ENCODE results near the gene PSMA3.

The PSMA3 gene

DNA sequence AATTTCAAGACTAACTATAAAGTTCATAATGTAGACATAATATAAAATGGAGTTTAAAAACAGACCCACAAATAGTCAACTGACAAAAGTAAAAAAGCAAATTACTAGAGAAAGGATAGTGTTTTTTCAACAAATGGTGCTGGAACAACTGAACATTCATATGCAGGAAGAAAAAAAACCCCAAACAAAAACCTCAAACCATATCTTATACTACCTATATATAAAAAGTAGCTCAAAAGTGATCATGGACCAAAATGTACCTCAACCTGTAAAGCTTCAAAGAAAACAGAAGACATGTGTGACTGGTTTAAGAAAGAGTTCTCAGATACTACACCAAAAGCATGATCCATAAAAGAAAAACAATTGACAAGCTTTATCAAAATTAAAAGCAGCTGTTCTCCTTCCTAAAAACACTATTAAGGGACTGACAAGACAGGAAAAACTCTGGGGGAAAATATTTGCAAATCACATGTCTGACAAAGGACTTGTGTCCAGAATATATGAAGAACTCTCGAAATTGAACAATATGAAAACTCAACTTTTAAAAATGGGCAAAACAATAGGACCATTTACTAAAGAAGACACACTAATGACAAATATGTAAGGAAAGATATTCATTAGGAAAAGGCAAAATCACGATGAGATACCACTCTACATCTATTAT lies 31.0 kb downstream of the PSMA3 start:
- Histone ChIP-seq H3K4me3 (ENCODE audit: low read depth in 1 of 2, low read length in 1 of 2) (no peak overlapping the region), H3K27ac (peak overlapping the region; percentile 31), H3K9me3 (no peaks in the 10 kb centered on the region), H3K27me3 (no peaks in the 10 kb centered on the region), H3K36me3 (peaks cover 76% of the 10 kb centered on the region), H3K4me1 (ENCODE audit: control insufficient read depth in 1 of 2, insufficient read depth in 1 of 2, low read depth in 1 of 2, low read length in 1 of 2) (no peaks in the 10 kb centered on the region)
- no peak for TF ChIP-seq CTCF (IDR thresholded peaks at IDR 0.05)

- Histone ChIP-seq H3K4me3 (ENCODE audit: low read depth in 1 of 2, low read length in 1 of 2) (no peak overlapping the region), H3K27me3 (no peaks in the 10 kb centered on the region), H3K27ac (no peak overlapping the region), H3K36me3 (peaks cover 71% of the 10 kb centered on the region), H3K4me1 (ENCODE audit: control insufficient read depth in 1 of 2, insufficient read depth in 1 of 2, low read depth in 1 of 2, low read length in 1 of 2) (peaks cover 3% of the 10 kb centered on the region in 2 experiments), H3K9me3 (no peaks in the 10 kb centered on the region)
- TF ChIP-seq CTCF (IDR thresholded peaks at IDR 0.05): no peak
Measured at GRCh38 chr14:58276208-58276607, 31.6 kb downstream of the PSMA3 start.

- Histone ChIP-seq H3K36me3 (peaks cover 62% of the 10 kb centered on the region), H3K27ac (no peak overlapping the region), H3K27me3 (no peaks in the 10 kb centered on the region), H3K9me3 (no peaks in the 10 kb centered on the region), H3K4me1 (ENCODE audit: control insufficient read depth in 1 of 2, insufficient read depth in 1 of 2, low read depth in 1 of 2, low read length in 1 of 2) (peaks cover 10 to 13% of the 10 kb centered on the region in 2 experiments), H3K4me3 (ENCODE audit: low read depth in 1 of 2, low read length in 1 of 2) (no peak overlapping the region)
- no peak for TF ChIP-seq CTCF (IDR thresholded peaks at IDR 0.05)
Measured at GRCh38 chr14:58278177-58278576, 33.5 kb downstream of the PSMA3 start.

GRCh38 chr14:58280954-58281787 lies 36.5 kb downstream of the PSMA3 start:
- Histone ChIP-seq H3K4me1 (ENCODE audit: control insufficient read depth in 1 of 2, insufficient read depth in 1 of 2, low read depth in 1 of 2, low read length in 1 of 2) (peaks cover 10 to 13% of the 10 kb centered on the region in 2 experiments), H3K9me3 (no peaks in the 10 kb centered on the region), H3K36me3 (peaks cover 72% of the 10 kb centered on the region), H3K27me3 (no peaks in the 10 kb centered on the region), H3K27ac (peak overlapping the region; percentile 84), H3K4me3 (ENCODE audit: low read depth in 1 of 2, low read length in 1 of 2) (no peak overlapping the region)
- no peak for TF ChIP-seq CTCF (IDR thresholded peaks at IDR 0.05)

DNA sequence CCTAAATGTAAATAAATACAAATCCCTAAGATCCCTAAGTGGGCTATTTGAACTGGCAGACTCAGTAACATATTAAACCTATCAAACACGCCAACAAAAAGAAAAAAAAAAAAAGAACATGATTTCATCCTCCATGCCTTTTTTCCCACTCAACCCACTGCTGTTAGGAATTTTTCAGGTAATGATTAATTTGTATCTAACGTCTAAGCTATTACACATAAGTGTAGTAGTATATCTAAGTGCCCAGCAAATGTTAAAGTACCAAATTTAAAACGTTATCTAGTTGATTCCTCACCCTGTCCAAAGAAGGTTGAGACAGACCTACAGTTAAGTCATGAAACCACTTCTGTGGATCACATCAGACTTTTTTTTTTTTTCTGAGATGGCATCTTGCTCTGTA lies 37.3 kb downstream of the PSMA3 start:
- Histone ChIP-seq H3K27ac (peak overlapping the region; percentile 84), H3K4me1 (ENCODE audit: control insufficient read depth in 1 of 2, insufficient read depth in 1 of 2, low read depth in 1 of 2, low read length in 1 of 2) (peaks cover 10 to 13% of the 10 kb centered on the region in 2 experiments), H3K4me3 (ENCODE audit: low read depth in 1 of 2, low read length in 1 of 2) (no peak overlapping the region), H3K27me3 (no peaks in the 10 kb centered on the region), H3K36me3 (peaks cover 78% of the 10 kb centered on the region), H3K9me3 (no peaks in the 10 kb centered on the region)
- no peak for TF ChIP-seq CTCF (IDR thresholded peaks at IDR 0.05)
